GM12878 (cell line): Measurements from ENCODE around the gene ABHD15. TPM values are rescaled to one million over a fixed set of nuclear protein-coding genes. Genes with fewer than 3 reads are reported as not detected.

Source experiments
- ATAC-seq: fragments of 200-7000 bp; cut with Tn5 transposase; 3 replicates; pipeline ENCODE4 v1.9.1; 2020; ENCODE audit warnings: mild to moderate bottlenecking, moderate library complexity
- BruUV-seq: library from RNA; stranded (reverse); fragments of 400-500 nt; replicated peaks from 2 replicates; lab custom pipeline; 2021; lab: Mats Ljungman, UMichigan
- CTCF ChIA-PET: fragments of 300-600 bp; sonication (Branson Sonifier 250); formaldehyde crosslinking; extraction: SDS; loops from one replicate; lab custom pipeline; 2021; ENCODE audit warnings: inconsistent platforms; lab: Yijun Ruan, JAX
- POLR2A ChIA-PET: fragments of 350-600 bp; formaldehyde crosslinking; extraction: SDS; loops from one replicate; lab custom pipeline; 2021; ENCODE audit warnings: inconsistent platforms; lab: Charles Lee
- RAD21 ChIA-PET: fragments of 300-600 bp; sonication (Branson Sonifier 250); formaldehyde crosslinking; loops from one replicate; lab custom pipeline; 2023; ENCODE audit warnings: antibody characterized with exemption; ENCODE audit not compliant: unreplicated experiment; lab: Charles Lee
- SMC1A ChIA-PET: fragments of 300-600 bp; sonication (Branson Sonifier 250); formaldehyde crosslinking; loops from one replicate; lab custom pipeline; 2023; ENCODE audit not compliant: unreplicated experiment, uncharacterized antibody; lab: Charles Lee
- DNase-seq: peaks from one replicate; pipeline ENCODE4 v3.0.0-alpha.2; 2011; ENCODE audit warnings: low read depth, low spot score
- FAIRE-seq: peaks from 3 replicates; lab custom pipeline; 2011; peaks lifted over from hg19 to GRCh38; lab: Jason Lieb, UNC
- H2AFZ ChIP-seq: 2 replicates; pipeline ENCODE4 v1.6.0; 2011; ENCODE audit warnings: low read depth, low read length, control low read depth; ENCODE audit not compliant: control insufficient read depth
- H3K27ac ChIP-seq: 2 replicates; pipeline ENCODE4 v1.5.1; 2011; ENCODE audit warnings: control low read depth; ENCODE audit not compliant: control insufficient read depth, insufficient read depth
- H3K27me3 ChIP-seq, 2 experiments: replicated peaks in 1 of 2; 2 replicates each; pipeline versions ENCODE4 v1.6.0 to v1.6.1; 2011; ENCODE audit warnings: low read length in 1 of 2; ENCODE audit not compliant: control insufficient read depth in 2 of 2, insufficient read depth in 2 of 2
- H3K36me3 ChIP-seq, 2 experiments: 2 replicates each; pipeline ENCODE4 v1.5.1; 2011; ENCODE audit warnings: low read length in 1 of 2; ENCODE audit not compliant: control insufficient read depth in 2 of 2, insufficient read depth in 2 of 2
- H3K4me1 ChIP-seq: 2 replicates; pipeline ENCODE4 v1.6.1; 2011; ENCODE audit warnings: mild to moderate bottlenecking, low read length, moderate library complexity, mixed read lengths; ENCODE audit not compliant: control insufficient read depth, insufficient read depth
- H3K4me2 ChIP-seq: 2 replicates; pipeline ENCODE4 v1.6.0; 2011; ENCODE audit warnings: control low read depth; ENCODE audit not compliant: control insufficient read depth, insufficient read depth
- H3K4me3 ChIP-seq: fragments of 200-600 bp; sonication (generic); 2 replicates; pipeline ENCODE4 v1.5.1; 2016
- H3K79me2 ChIP-seq: 2 replicates; pipeline ENCODE4 v1.6.0; 2011; ENCODE audit warnings: low read length; ENCODE audit not compliant: control insufficient read depth, insufficient read depth
- H3K9ac ChIP-seq: 2 replicates; pipeline ENCODE4 v1.8.0; 2011; ENCODE audit warnings: low read length, control low read depth, mixed read lengths; ENCODE audit not compliant: control insufficient read depth, insufficient read depth
- H3K9me3 ChIP-seq: replicated peaks from 3 replicates; pipeline ENCODE4 v1.5.1; 2011; ENCODE audit warnings: mild to moderate bottlenecking, low read length; ENCODE audit not compliant: control insufficient read depth, insufficient read depth
- H4K20me1 ChIP-seq: 2 replicates; pipeline ENCODE4 v1.6.0; 2011; ENCODE audit not compliant: control insufficient read depth, insufficient read depth
- CHD2 ChIP-seq: IDR thresholded peaks from 2 replicates; pipeline ENCODE4 v1.6.1; 2011; ENCODE audit warnings: low read depth, low read length, improper control_type of control experiment, borderline replicate concordance
- CREM ChIP-seq: IDR thresholded peaks from 2 replicates; pipeline ENCODE4 v1.6.1; 2014; ENCODE audit warnings: antibody characterized with exemption, low read depth
- EED ChIP-seq: sonication (generic); IDR thresholded peaks from 2 replicates; pipeline ENCODE4 v1.6.1; 2016; ENCODE audit warnings: antibody characterized with exemption, low read depth
- EGR1 ChIP-seq, 2 experiments: IDR thresholded peaks; 1 replicate in 1 of 2; 2 replicates in 1 of 2; pipeline ENCODE4 v1.6.1; 2011 to 2012; ENCODE audit warnings: low read depth in 2 of 2, low read length in 2 of 2, borderline replicate concordance in 1 of 2, mild to moderate bottlenecking in 1 of 2, moderate library complexity in 1 of 2
- EP300 ChIP-seq, 2 experiments: fragments of 150-350 bp in 1 of 2; IDR thresholded peaks; 2 replicates each; pipeline ENCODE4 v1.6.1; 2011 to 2012; ENCODE audit warnings: low read depth in 2 of 2, low read length in 2 of 2, borderline replicate concordance in 1 of 2, improper control_type of control experiment in 1 of 2, inconsistent platforms in 1 of 2; ENCODE audit not compliant: control insufficient read depth in 1 of 2
- EZH2 ChIP-seq: IDR thresholded peaks from 2 replicates; pipeline ENCODE4 v1.6.1; 2012; ENCODE audit warnings: low read depth, mild to moderate bottlenecking, control low read depth, inconsistent platforms, low read length, borderline replicate concordance; ENCODE audit not compliant: control insufficient read depth
- GATAD2B ChIP-seq: fragments of 450-650 bp; conservative IDR thresholded peaks from 2 replicates; pipeline ENCODE4 v1.6.1; 2017; ENCODE audit warnings: low read depth, mild to moderate bottlenecking, moderate library complexity
- IKZF1 ChIP-seq: fragments of 450-650 bp; conservative IDR thresholded peaks from 2 replicates; pipeline ENCODE4 v1.6.1; 2017; ENCODE audit warnings: antibody characterized with exemption, mild to moderate bottlenecking
- LARP7 ChIP-seq: fragments of 450-650 bp; IDR thresholded peaks from 2 replicates; pipeline ENCODE4 v1.6.1; 2017; ENCODE audit warnings: mild to moderate bottlenecking
- NFXL1 ChIP-seq: fragments of 450-650 bp; IDR thresholded peaks from 2 replicates; pipeline ENCODE4 v1.6.1; 2017; ENCODE audit warnings: antibody characterized with exemption, mild to moderate bottlenecking, borderline replicate concordance
- PAX5 ChIP-seq: IDR thresholded peaks from 2 replicates; pipeline ENCODE4 v1.6.1; 2011; ENCODE audit warnings: low read depth, low read length, borderline replicate concordance
- PAX8 ChIP-seq: fragments of 450-650 bp; IDR thresholded peaks from 2 replicates; pipeline ENCODE4 v1.6.1; 2017; ENCODE audit warnings: mild to moderate bottlenecking, moderate library complexity
- POLR2AphosphoS5 ChIP-seq: IDR thresholded peaks from 2 replicates; pipeline ENCODE4 v1.6.1; 2011; ENCODE audit warnings: mild to moderate bottlenecking, low read length, inconsistent platforms
- RAD21 ChIP-seq: IDR thresholded peaks from 2 replicates; pipeline ENCODE4 v1.6.1; 2011; ENCODE audit warnings: mild to moderate bottlenecking, low read depth, low read length, moderate library complexity; ENCODE audit not compliant: insufficient read depth
- RB1 ChIP-seq: fragments of 450-650 bp; formaldehyde crosslinking; IDR thresholded peaks from 2 replicates; pipeline ENCODE4 v1.6.1; 2017; ENCODE audit warnings: mild to moderate bottlenecking, borderline replicate concordance
- RCOR1 ChIP-seq: conservative IDR thresholded peaks from 2 replicates; pipeline ENCODE4 v1.6.1; 2012; ENCODE audit warnings: low read depth, low read length, improper control_type of control experiment
- SIN3A ChIP-seq: IDR thresholded peaks from 2 replicates; pipeline ENCODE4 v1.6.1; 2012; ENCODE audit warnings: low read depth, low read length, improper control_type of control experiment
- SMARCA5 ChIP-seq: fragments of 450-650 bp; IDR thresholded peaks from 2 replicates; pipeline ENCODE4 v1.6.1; 2017; ENCODE audit warnings: mild to moderate bottlenecking
- SMC3 ChIP-seq: IDR thresholded peaks from 2 replicates; pipeline ENCODE4 v1.6.1; 2011; ENCODE audit warnings: low read length, improper control_type of control experiment, borderline replicate concordance
- ZNF622 ChIP-seq: fragments of 450-650 bp; IDR thresholded peaks from 2 replicates; pipeline ENCODE4 v1.6.1; 2017; ENCODE audit warnings: mild to moderate bottlenecking, inconsistent platforms
- WGBS: methylation state at CpG from one replicate; pipeline ENCODE4 v1.1.6; 2016; ENCODE audit warnings: low lambda C conversion rate; ENCODE audit not compliant: insufficient replicate concordance, insufficient coverage; ENCODE audit errors: missing lambda C conversion rate; 5-methylcytosine and 5-hydroxymethylcytosine counted together
- in situ Hi-C: fragments of 300-500 bp; cut with MboI; formaldehyde crosslinking; loops from 9 replicates; pipeline ENCODE4 v1.14.3; 2018; ENCODE audit warnings: mixed read lengths
- intact Hi-C: fragments of 100-400 bp; cut with micrococcal nuclease; formaldehyde crosslinking; loops from one replicate; pipeline ENCODE4 v1.14.2; 2022; ENCODE audit not compliant: unreplicated experiment
- polyA plus RNA-seq, 11 experiments: library from polyadenylated mRNA; depleted of rRNA in 4 of 11; unstranded in 6 of 11; stranded (reverse) in 5 of 11; fragments of >200 nt; fragmentation: Nextera tagmentation in 4 of 11; fragmentation: Illumina TruSeq in 1 of 11; extraction: Ambion mirVana in 4 of 11; extraction: Trizol in 1 of 11; gene quantifications; 1 replicate in 1 of 11; 2 replicates in 10 of 11; pipeline versions ENCODE4 v1.2.1 to v1.2.3, GENCODE V29; 2011 to 2016; ENCODE audit warnings: inconsistent platforms in 2 of 11, missing spikeins in 2 of 11, low read depth in 1 of 11
- total RNA-seq, 4 experiments: library from RNA; depleted of rRNA in 3 of 4; stranded (reverse); fragments of >200 nt in 3 of 4; fragmentation: Illumina TruSeq in 1 of 4; extraction: Trizol in 1 of 4; gene quantifications; 2 replicates each; pipeline versions ENCODE4 v1.2.1 to v1.2.3, GENCODE V29; 2013 to 2021
- TF ChIP-seq, protein P1 (sequence below), 3 experiments: IDR thresholded peaks in 2 of 3; conservative IDR thresholded peaks in 1 of 3; 2 replicates each; pipeline ENCODE4 v1.5.1; 2011; ENCODE audit warnings: low read depth in 3 of 3, low read length in 3 of 3, mild to moderate bottlenecking in 3 of 3, control low read depth in 2 of 3, moderate library complexity in 2 of 3, inconsistent platforms in 1 of 3, mixed read lengths in 1 of 3; ENCODE audit not compliant: control insufficient read depth in 2 of 3, insufficient read depth in 1 of 3; ENCODE audit errors: extremely low read depth in 1 of 3
- TF ChIP-seq, protein P2 (sequence below): IDR thresholded peaks from 2 replicates; pipeline ENCODE4 v1.6.1; 2012; ENCODE audit warnings: low read depth, low read length, improper control_type of control experiment

Gene ABHD15
- total and polyA plus RNA-seq, 10 of the 15 experiments (the other 5 are each of a cell fraction or from before 2014, with no cell fraction given) = 2.1 to 9.2 (median 4.9) TPM

DNA sequence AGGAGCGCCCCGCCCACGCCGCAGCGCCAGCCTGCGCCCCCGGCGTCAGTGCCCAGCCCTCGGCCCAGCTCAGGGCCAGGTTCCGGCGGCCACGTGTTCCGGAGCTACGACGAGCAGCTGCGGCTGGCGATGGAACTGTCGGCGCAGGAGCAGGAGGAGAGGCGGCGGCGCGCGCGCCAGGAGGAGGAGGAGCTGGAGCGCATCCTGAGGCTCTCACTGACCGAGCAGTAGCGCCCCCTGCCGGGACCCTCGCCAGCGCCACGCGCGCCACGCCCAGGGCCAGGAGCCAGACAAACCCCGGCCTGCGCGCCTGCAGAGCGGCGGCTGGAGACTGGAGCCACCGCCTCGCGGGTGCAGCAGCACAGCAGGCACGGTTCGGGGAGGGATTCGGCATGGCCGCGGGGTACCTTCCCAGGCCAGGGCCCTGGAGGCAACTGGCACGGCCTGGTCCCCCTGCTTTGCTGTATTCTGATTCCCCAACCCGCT is 46.6 kb upstream of the ABHD15 start:
- Histone ChIP-seq H4K20me1 (no peaks in the 10 kb centered on the region; the same call in 1 of the 2 replicates), H3K4me2 (peak overlapping the region; percentile 53), H3K36me3 (no peaks in the 10 kb centered on the region), H3K79me2 (no peaks in the 10 kb centered on the region), H3K9me3 (no peaks in the 10 kb centered on the region; the same call in 2 of the 3 replicates), H3K27me3 (peaks cover 4 to 6% of the 10 kb centered on the region in 2 experiments; a peak in 3 of 4 replicates), H3K9ac (no peak overlapping the region), H2AFZ (peak overlapping the region; percentile 78), H3K27ac (no peak overlapping the region), H3K4me1 (peaks cover 38% of the 10 kb centered on the region), H3K4me3 (peak overlapping the region; percentile 30; the same call in 1 of the 2 replicates)
- ATAC-seq (peak; percentile 67), FAIRE-seq (peak; percentile 23), DNase-seq (no peak)
- CTCF ChIA-PET = interaction anchor here (0.5 to 7.1 kb wide), 17 partner anchors 8 to 314 kb away, joined by 3 to 82 read pairs (median 4); partner anchors contain the start of gene ANKRD13B
- SMC1A ChIA-PET = interaction anchor here (0.8 to 1.4 kb wide), 3 partner anchors 30 to 34 kb away, joined by 3 read pairs; no protein-coding TSS in a partner anchor
- POLR2A ChIA-PET = interaction anchor here (0.6 to 1.5 kb wide), 3 partner anchors 21 to 55 kb away, joined by 3 to 5 read pairs (median 4); partner anchors contain the start of gene ANKRD13B
- intact Hi-C loops = loop anchor here (1.0 to 10.0 kb wide), 3 partner anchors 33 to 321 kb away; partner anchors contain the start of gene SSH2
- WGBS = 4% methylated on average over 41 of the region's 50 CpGs
- BruUV-seq = no TSS peak
- RAD21 ChIA-PET = interaction anchor here (0.9 to 3.1 kb wide), 8 partner anchors 19 to 243 kb away, joined by 3 to 20 read pairs (median 4); partner anchors contain the start of gene ANKRD13B
- in situ Hi-C loops = no loop called here
- TF ChIP-seq EED (no peak), PAX8 (no peak), SIN3A (peak; percentile 65; the same call in 1 of the 2 replicates), PAX5 (peak; percentile 82), CREM (0 out of 2 replicates have a peak, but pooled peaks have one; percentile 27), SMARCA5 (peak; percentile 79; the same call in 1 of the 2 replicates), POLR2AphosphoS5 (no peak), EGR1 (IDR thresholded peaks at IDR 0.05; ENCODE audit: borderline replicate concordance in 1 of 2, low read depth in 2 of 2, low read length in 2 of 2) (no peak), GATAD2B (peak; percentile 44), SMC3 (peak; percentile 66), CHD2 (0 out of 2 replicates have a peak, but pooled peaks have one; percentile 27), RCOR1 (no peak), RAD21 (peak; percentile 52), EP300 (IDR thresholded peaks at IDR 0.05; ENCODE audit: borderline replicate concordance in 1 of 2, control insufficient read depth in 1 of 2, low read depth in 2 of 2, low read length in 2 of 2) (no peak), IKZF1 (peak; percentile 62), LARP7 (0 out of 2 replicates have a peak, but pooled peaks have one; percentile 45), EZH2 (no peak), NFXL1 (no peak), ZNF622 (no peak), RB1 (peak; percentile 69; the same call in 1 of the 2 replicates)
- TF ChIP-seq, protein P1, sequence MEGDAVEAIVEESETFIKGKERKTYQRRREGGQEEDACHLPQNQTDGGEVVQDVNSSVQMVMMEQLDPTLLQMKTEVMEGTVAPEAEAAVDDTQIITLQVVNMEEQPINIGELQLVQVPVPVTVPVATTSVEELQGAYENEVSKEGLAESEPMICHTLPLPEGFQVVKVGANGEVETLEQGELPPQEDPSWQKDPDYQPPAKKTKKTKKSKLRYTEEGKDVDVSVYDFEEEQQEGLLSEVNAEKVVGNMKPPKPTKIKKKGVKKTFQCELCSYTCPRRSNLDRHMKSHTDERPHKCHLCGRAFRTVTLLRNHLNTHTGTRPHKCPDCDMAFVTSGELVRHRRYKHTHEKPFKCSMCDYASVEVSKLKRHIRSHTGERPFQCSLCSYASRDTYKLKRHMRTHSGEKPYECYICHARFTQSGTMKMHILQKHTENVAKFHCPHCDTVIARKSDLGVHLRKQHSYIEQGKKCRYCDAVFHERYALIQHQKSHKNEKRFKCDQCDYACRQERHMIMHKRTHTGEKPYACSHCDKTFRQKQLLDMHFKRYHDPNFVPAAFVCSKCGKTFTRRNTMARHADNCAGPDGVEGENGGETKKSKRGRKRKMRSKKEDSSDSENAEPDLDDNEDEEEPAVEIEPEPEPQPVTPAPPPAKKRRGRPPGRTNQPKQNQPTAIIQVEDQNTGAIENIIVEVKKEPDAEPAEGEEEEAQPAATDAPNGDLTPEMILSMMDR (IDR thresholded peaks at IDR 0.05 in 2 of 3, conservative IDR thresholded peaks at IDR 0.05 in 1 of 3; ENCODE audit: control insufficient read depth in 2 of 3, extremely low read depth in 1 of 3, insufficient read depth in 1 of 3, low read depth in 3 of 3, low read length in 3 of 3) = peak; percentile 77 to 90 (median 82); a peak in 5 of 6 replicates
- TF ChIP-seq, protein P2, sequence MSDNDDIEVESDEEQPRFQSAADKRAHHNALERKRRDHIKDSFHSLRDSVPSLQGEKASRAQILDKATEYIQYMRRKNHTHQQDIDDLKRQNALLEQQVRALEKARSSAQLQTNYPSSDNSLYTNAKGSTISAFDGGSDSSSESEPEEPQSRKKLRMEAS = peak; percentile 71; the same call in 1 of the 2 replicates
